Testis (tissue), 2 donors: ENCODE measurements around the gene LILRA1.

ENCODE experiments used
- POLR2A ChIP-seq: fragments of 450-650 bp; IDR thresholded peaks from one replicate; pipeline ENCODE4 v1.6.1; 2017; ENCODE audit warnings: antibody characterized with exemption, mild to moderate bottlenecking, moderate library complexity
- TF ChIP-seq, protein P1 (sequence below), 3 experiments: fragments of 450-650 bp in 2 of 3; fragments of 200-600 bp in 1 of 3; sonication (generic) in 1 of 3; IDR thresholded peaks; one replicate each; pipeline ENCODE4 v1.5.1; 2016 to 2019; ENCODE audit warnings: antibody characterized with exemption in 3 of 3, mild to moderate bottlenecking in 2 of 3, moderate library complexity in 1 of 3

DNA sequence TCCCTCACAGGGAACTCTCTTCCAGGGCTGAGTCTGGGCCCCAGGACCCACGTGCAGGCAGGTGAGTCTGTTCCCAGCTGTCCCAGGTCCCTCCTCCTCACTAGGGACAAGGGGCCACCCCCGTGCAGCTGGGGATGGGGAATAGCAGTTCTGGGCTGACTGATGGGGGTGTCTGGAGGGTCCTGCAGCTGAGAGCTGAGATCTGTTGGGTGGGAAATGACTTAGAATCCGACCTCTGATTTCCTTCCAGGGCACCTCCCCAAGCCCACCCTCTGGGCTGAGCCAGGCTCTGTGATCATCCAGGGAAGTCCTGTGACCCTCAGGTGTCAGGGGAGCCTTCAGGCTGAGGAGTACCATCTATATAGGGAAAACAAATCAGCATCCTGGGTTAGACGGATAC is 19.4 kb upstream of the LILRA1 start:
- TF ChIP-seq, protein P1, sequence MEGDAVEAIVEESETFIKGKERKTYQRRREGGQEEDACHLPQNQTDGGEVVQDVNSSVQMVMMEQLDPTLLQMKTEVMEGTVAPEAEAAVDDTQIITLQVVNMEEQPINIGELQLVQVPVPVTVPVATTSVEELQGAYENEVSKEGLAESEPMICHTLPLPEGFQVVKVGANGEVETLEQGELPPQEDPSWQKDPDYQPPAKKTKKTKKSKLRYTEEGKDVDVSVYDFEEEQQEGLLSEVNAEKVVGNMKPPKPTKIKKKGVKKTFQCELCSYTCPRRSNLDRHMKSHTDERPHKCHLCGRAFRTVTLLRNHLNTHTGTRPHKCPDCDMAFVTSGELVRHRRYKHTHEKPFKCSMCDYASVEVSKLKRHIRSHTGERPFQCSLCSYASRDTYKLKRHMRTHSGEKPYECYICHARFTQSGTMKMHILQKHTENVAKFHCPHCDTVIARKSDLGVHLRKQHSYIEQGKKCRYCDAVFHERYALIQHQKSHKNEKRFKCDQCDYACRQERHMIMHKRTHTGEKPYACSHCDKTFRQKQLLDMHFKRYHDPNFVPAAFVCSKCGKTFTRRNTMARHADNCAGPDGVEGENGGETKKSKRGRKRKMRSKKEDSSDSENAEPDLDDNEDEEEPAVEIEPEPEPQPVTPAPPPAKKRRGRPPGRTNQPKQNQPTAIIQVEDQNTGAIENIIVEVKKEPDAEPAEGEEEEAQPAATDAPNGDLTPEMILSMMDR (IDR thresholded peaks at IDR 0.05), result no peak
- TF ChIP-seq POLR2A, result no peak
